Progenitor cell of endocrine pancreas (in vitro differentiated cells): ENCODE results near the gene WFS1. TPM values are rescaled to one million over a fixed set of nuclear protein-coding genes. Genes with fewer than 3 reads are reported as not detected.

ENCODE experiments used
- DNase-seq: peaks from one replicate; pipeline ENCODE4 v3.0.0; 2021; ENCODE audit warnings: low spot score; ENCODE audit not compliant: unreplicated experiment
- H3K27ac Mint-ChIP-seq: 2 replicates; pipeline ENCODE4 v1.8.0; 2021; ENCODE audit warnings: mild to moderate bottlenecking, moderate library complexity, mixed read lengths
- H3K27me3 Mint-ChIP-seq: 2 replicates; pipeline ENCODE4 v1.8.0; 2021; ENCODE audit warnings: mixed read lengths
- H3K36me3 Mint-ChIP-seq: 2 replicates; pipeline ENCODE4 v1.8.0; 2022; ENCODE audit warnings: mixed read lengths; ENCODE audit not compliant: insufficient read depth
- H3K4me1 Mint-ChIP-seq: 2 replicates; pipeline ENCODE4 v1.8.0; 2021; ENCODE audit warnings: low read depth, mixed read lengths
- H3K4me3 Mint-ChIP-seq: 2 replicates; pipeline ENCODE4 v1.8.0; 2021; ENCODE audit warnings: low read depth, mild to moderate bottlenecking, moderate library complexity, mixed read lengths
- H3K9me3 Mint-ChIP-seq: 2 replicates; pipeline ENCODE4 v1.8.0; 2021; ENCODE audit warnings: low read depth, mixed read lengths
- long read RNA-seq: library from polyadenylated mRNA; unstranded; transcript quantifications from one replicate; pipeline ENCODE4 v2.0.0, GENCODE V29; 2020
- total RNA-seq: library from RNA; stranded (reverse); gene quantifications from 2 replicates; pipeline ENCODE4 v1.2.1, GENCODE V29; 2021
- TF ChIP-seq, protein P1 (sequence below): fragments of 200-600 bp; sonication (generic); IDR thresholded peaks from one replicate; pipeline ENCODE4 v1.5.0; 2021; ENCODE audit warnings: antibody characterized with exemption, mild to moderate bottlenecking; ENCODE audit not compliant: unreplicated experiment

Gene WFS1
- total RNA-seq, result 31.3 and 37.9 TPM in 2 replicates
- long read RNA-seq, transcript WFS1-202 (8 exons, 3,255 nt), result minor isoform, 7 of 72 reads
- long read RNA-seq, transcript WFS1-201 (8 exons, 3,640 nt), result major isoform, 38 of 72 reads
- long read RNA-seq, partial matches to known transcripts, result 20 of 72 reads
- long read RNA-seq, other reads (novel, unspliced or antisense), result 6 of 72 reads

DNA sequence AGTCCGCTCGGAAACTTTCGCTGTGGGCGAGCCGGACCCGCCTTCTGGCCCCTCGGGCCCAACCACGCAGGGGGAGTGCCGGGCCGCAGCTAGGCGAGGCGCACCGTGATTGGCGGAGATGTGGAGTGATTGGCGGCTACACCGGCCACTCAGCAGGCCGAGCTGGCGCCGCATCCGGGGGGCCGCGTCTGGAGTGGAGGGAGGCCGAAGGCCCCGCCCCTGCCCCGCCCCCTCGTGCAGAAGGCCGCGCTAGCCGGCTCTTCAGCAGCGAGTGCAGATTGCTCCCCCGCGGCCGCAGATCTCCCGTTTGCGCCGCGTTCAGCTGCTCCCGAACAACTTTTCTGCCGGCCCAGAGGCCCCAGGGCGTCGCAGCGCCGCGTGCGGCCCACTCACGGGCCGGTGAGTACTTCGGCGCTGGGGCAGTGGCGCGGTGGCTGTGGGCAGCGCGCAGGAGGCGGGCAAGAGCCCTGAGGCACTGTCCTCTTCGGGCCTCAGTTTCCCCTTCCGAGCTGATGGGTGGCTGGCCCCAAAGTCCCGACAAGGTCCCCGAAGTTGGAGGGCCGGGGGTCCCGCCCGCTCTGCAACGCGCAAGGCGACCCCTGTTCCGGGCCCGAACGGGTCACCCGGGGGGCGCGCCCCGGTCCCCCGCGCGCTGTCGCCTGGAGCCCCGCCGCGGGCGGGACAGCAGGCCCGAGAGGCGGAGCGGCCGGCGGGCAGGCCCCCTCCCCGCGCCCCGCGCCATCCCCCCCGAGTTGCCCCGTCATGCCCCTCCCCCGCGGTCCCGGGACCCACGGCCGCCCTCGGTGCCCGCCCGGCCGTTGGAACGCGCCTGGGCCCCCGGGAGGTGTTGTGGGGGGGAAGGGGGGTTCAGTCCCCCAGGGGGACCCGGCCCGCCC, at the start of gene WFS1:
TSS of gene WFS1 (plus strand) at position 235 of the 896 bp plus-strand sequence. CDS start 7,606 bp downstream, outside the sequence.
- H3K4me1 Mint-ChIP-seq, result peaks cover 9% of the 10 kb centered on the region
- peak within 1 kb of the TSS; percentile 95 for H3K27ac Mint-ChIP-seq
- TF ChIP-seq, protein P1, sequence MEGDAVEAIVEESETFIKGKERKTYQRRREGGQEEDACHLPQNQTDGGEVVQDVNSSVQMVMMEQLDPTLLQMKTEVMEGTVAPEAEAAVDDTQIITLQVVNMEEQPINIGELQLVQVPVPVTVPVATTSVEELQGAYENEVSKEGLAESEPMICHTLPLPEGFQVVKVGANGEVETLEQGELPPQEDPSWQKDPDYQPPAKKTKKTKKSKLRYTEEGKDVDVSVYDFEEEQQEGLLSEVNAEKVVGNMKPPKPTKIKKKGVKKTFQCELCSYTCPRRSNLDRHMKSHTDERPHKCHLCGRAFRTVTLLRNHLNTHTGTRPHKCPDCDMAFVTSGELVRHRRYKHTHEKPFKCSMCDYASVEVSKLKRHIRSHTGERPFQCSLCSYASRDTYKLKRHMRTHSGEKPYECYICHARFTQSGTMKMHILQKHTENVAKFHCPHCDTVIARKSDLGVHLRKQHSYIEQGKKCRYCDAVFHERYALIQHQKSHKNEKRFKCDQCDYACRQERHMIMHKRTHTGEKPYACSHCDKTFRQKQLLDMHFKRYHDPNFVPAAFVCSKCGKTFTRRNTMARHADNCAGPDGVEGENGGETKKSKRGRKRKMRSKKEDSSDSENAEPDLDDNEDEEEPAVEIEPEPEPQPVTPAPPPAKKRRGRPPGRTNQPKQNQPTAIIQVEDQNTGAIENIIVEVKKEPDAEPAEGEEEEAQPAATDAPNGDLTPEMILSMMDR, result no peak
- peaks cover 4% of the 10 kb centered on the region for H3K27me3 Mint-ChIP-seq
- H3K9me3 Mint-ChIP-seq, result no peaks in the 10 kb centered on the region
- H3K4me3 Mint-ChIP-seq, result peak within 1 kb of the TSS; percentile 85
- DNase-seq, result peak; percentile 99
- H3K36me3 Mint-ChIP-seq, result no peaks in the 10 kb centered on the region

GRCh38 chr4:6221301-6221850, 48.3 kb upstream of the WFS1 start:
- peak overlapping the region; percentile 76 for H3K4me3 Mint-ChIP-seq
- no peaks in the 10 kb centered on the region for H3K9me3 Mint-ChIP-seq
- DNase-seq, result no peak
- TF ChIP-seq, protein P1, result no peak
- H3K36me3 Mint-ChIP-seq, result no peaks in the 10 kb centered on the region
- peak overlapping the region; percentile 23 for H3K27ac Mint-ChIP-seq
- H3K4me1 Mint-ChIP-seq, result peaks cover 3% of the 10 kb centered on the region
- peaks cover 66% of the 10 kb centered on the region for H3K27me3 Mint-ChIP-seq

GRCh38 chr4:6221851-6222760, 47.5 kb upstream of the WFS1 start:
- Mint-ChIP-seq H3K4me1 (peaks cover 3% of the 10 kb centered on the region), H3K27ac (peak overlapping the region; percentile 11), H3K27me3 (peaks cover 61% of the 10 kb centered on the region), H3K36me3 (no peaks in the 10 kb centered on the region), H3K9me3 (no peaks in the 10 kb centered on the region), H3K4me3 (peak overlapping the region; percentile 76)
- peak; percentile 70 for DNase-seq
- TF ChIP-seq, protein P1, result no peak

DNA sequence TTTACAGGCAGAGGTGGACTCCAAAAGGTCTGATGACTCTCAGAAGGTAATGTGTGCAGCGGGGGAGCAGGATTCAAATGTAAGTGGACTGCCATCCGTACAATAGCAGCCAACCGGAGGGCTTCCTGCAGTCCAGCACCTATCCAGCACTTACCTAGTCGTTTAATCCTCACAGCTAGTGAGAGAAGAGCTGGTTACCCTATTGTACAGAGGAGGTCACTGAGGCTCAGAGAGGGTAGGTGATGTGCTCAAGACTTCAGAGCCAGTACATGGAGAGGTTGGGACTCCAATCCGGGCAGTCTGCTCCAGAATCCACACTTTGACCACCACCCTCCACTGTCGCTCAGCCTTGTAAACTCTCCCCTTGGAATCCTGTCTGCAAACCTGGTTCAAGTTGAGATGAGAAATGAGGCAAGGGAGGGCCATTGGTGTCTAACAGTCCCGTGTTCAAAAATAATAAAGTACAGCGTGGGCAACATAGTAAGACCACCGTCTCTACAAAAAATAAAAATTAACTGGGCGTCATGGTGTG, 46.8 kb upstream of the WFS1 start:
- Mint-ChIP-seq H3K4me3 (peak overlapping the region; percentile 50), H3K9me3 (no peaks in the 10 kb centered on the region), H3K36me3 (no peaks in the 10 kb centered on the region), H3K27ac (no peak overlapping the region), H3K27me3 (peaks cover 57% of the 10 kb centered on the region), H3K4me1 (peaks cover 3% of the 10 kb centered on the region)
- DNase-seq, result no peak
- TF ChIP-seq, protein P1, result no peak
